Keratinocyte (primary cell): ENCODE measurements around the gene KRTAP9-6. TPM values are rescaled to one million over a fixed set of nuclear protein-coding genes. Genes with fewer than 3 reads are reported as not detected.

Source experiments
- DNase-seq: peaks from one replicate; pipeline ENCODE4 v3.0.0-alpha.2; 2011; ENCODE audit warnings: low read depth, missing footprints, low spot score
- FAIRE-seq: peaks from 2 replicates; lab custom pipeline; 2011; peaks lifted over from hg19 to GRCh38; lab: Jason Lieb, UNC
- H2AFZ ChIP-seq: 2 replicates; pipeline ENCODE4 v1.6.0; 2012; ENCODE audit warnings: low read length, control low read depth, inconsistent platforms; ENCODE audit not compliant: control insufficient read depth
- H3K27ac ChIP-seq: 2 replicates; pipeline ENCODE4 v1.5.1; 2011; ENCODE audit warnings: low read length; ENCODE audit not compliant: control insufficient read depth, insufficient read depth
- H3K27me3 ChIP-seq: 3 replicates; pipeline ENCODE4 v1.6.0; 2011; ENCODE audit warnings: low read length; ENCODE audit not compliant: control insufficient read depth, insufficient read depth; ENCODE audit errors: extremely low read depth
- H3K36me3 ChIP-seq, 2 experiments: 2 replicates in 1 of 2; 3 replicates in 1 of 2; pipeline ENCODE4 v1.5.1; 2011; ENCODE audit warnings: low read length in 2 of 2, mild to moderate bottlenecking in 1 of 2; ENCODE audit not compliant: control insufficient read depth in 2 of 2, insufficient read depth in 2 of 2; ENCODE audit errors: extremely low read depth in 1 of 2
- H3K4me1 ChIP-seq: 3 replicates; pipeline ENCODE4 v1.5.1; 2011; ENCODE audit warnings: low read length; ENCODE audit not compliant: control insufficient read depth, insufficient read depth; ENCODE audit errors: extremely low read depth
- H3K4me2 ChIP-seq: 3 replicates; pipeline ENCODE4 v1.6.0; 2011; ENCODE audit warnings: low read depth, low read length; ENCODE audit not compliant: control insufficient read depth, insufficient read depth; ENCODE audit errors: extremely low read depth
- H3K4me3 ChIP-seq, 3 experiments: fragments of 200-600 bp in 1 of 3; sonication (generic) in 1 of 3; 2 replicates in 2 of 3; 3 replicates in 1 of 3; pipeline ENCODE4 v1.5.1; 2011 to 2016; ENCODE audit warnings: low read length in 3 of 3, mild to moderate bottlenecking in 3 of 3, control low read depth in 2 of 3, inconsistent platforms in 1 of 3, low read depth in 1 of 3, mixed read lengths in 1 of 3, mixed run types in 1 of 3, moderate library complexity in 1 of 3; ENCODE audit not compliant: control insufficient read depth in 2 of 3, insufficient read depth in 2 of 3; ENCODE audit errors: extremely low read depth in 1 of 3
- H3K79me2 ChIP-seq: 2 replicates; pipeline ENCODE4 v1.6.0; 2012; ENCODE audit warnings: low read length; ENCODE audit not compliant: control insufficient read depth, insufficient read depth
- H3K9ac ChIP-seq: 3 replicates; pipeline ENCODE4 v1.6.0; 2011; ENCODE audit warnings: low read length; ENCODE audit not compliant: control insufficient read depth, insufficient read depth; ENCODE audit errors: extremely low read depth
- H3K9me1 ChIP-seq: 3 replicates; pipeline ENCODE4 v1.6.0; 2011; ENCODE audit warnings: low read length; ENCODE audit not compliant: control insufficient read depth, insufficient read depth; ENCODE audit errors: extremely low read depth
- H3K9me3 ChIP-seq: 2 replicates; pipeline ENCODE4 v1.5.1; 2012; ENCODE audit warnings: low read depth, low read length; ENCODE audit not compliant: control insufficient read depth
- H4K20me1 ChIP-seq: 3 replicates; pipeline ENCODE4 v1.6.0; 2011; ENCODE audit warnings: low read length; ENCODE audit not compliant: control insufficient read depth, insufficient read depth; ENCODE audit errors: extremely low read depth
- EZH2 ChIP-seq: IDR thresholded peaks from one replicate; pipeline ENCODE4 v1.6.1; 2012; ENCODE audit warnings: inconsistent platforms, mild to moderate bottlenecking, low read length, moderate library complexity
- dilution Hi-C: fragments of 300-500 bp; cut with MboI; formaldehyde crosslinking; loops from one replicate; pipeline ENCODE4 v1.7.0; 2020; ENCODE audit warnings: low sequenced_read_pairs; ENCODE audit not compliant: extremely low pct_ligation_motif_present
- polyA plus RNA-seq, 5 experiments: library from polyadenylated mRNA; depleted of rRNA in 3 of 5; stranded (reverse) in 3 of 5; stranded (forward) in 1 of 5; unstranded in 1 of 5; fragments of >200 nt; gene quantifications; 1 replicate in 1 of 5; 2 replicates in 3 of 5; 3 replicates in 1 of 5; pipeline versions ENCODE4 v1.2.1 to v1.2.3, GENCODE V29; 2011 to 2012; ENCODE audit warnings: missing spikeins in 2 of 5, low read depth in 1 of 5, low replicate concordance in 1 of 5
- TF ChIP-seq, protein P1 (sequence below), 3 experiments: IDR thresholded peaks in 1 of 3; conservative IDR thresholded peaks in 1 of 3; optimal IDR thresholded peaks in 1 of 3; 2 replicates in 2 of 3; 3 replicates in 1 of 3; pipeline versions ENCODE3 to v1.5.1; 2011; ENCODE audit warnings: low read length in 3 of 3, mild to moderate bottlenecking in 3 of 3, moderate library complexity in 2 of 3, control low read depth in 1 of 3, inconsistent platforms in 1 of 3; ENCODE audit not compliant: insufficient read depth in 2 of 3; ENCODE audit errors: extremely low read depth in 1 of 3

The KRTAP9-6 gene
- polyA plus RNA-seq, 1 donor (not counting 4 experiments of a cell fraction or from before 2014, with no cell fraction given): not detected

DNA sequence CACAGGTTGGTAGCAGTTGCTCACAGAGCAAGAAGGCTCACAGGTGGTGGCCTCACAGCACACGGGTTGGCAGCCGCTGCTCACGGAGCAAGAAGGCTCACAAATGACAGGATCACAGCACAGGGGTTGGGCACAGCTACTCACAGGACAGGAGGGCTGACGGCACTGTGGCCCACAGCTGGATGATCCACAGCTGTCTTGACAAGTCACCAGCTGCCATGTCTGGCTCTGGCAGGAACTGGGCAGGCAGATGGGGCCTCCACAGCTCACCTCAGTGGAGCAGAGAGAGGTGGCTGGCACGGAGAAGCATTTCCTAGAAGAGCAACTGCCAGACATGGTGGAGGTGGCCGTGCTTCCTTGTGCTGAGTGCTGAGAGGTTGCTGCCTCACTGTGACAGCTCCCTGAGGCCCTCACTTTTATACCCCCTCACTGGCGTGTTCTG lies 43.8 kb downstream of the KRTAP9-6 start, which contains the start of gene KRTAP16-1:
KRTAP16-1 (minus strand) TSS at position 392 of the 442 bp plus-strand sequence; CDS start at position 336, 56 bp downstream.
- Histone ChIP-seq H3K4me1 (peaks cover 6% of the 10 kb centered on the region), H3K79me2 (no peaks in the 10 kb centered on the region), H3K9me3 (no peaks in the 10 kb centered on the region), H3K9me1 (no peaks in the 10 kb centered on the region), H3K4me3 (no peak within 1 kb of the TSS), H3K27ac (no peak within 1 kb of the TSS), H2AFZ (peak within 1 kb of the TSS; percentile 89), H3K4me2 (peak within 1 kb of the TSS; percentile 25), H3K27me3 (no peaks in the 10 kb centered on the region), H3K9ac (no peak within 1 kb of the TSS), H3K36me3 (no peaks in the 10 kb centered on the region), H4K20me1 (no peaks in the 10 kb centered on the region)
- dilution Hi-C loops: no loop called here
- TF ChIP-seq, protein P1, sequence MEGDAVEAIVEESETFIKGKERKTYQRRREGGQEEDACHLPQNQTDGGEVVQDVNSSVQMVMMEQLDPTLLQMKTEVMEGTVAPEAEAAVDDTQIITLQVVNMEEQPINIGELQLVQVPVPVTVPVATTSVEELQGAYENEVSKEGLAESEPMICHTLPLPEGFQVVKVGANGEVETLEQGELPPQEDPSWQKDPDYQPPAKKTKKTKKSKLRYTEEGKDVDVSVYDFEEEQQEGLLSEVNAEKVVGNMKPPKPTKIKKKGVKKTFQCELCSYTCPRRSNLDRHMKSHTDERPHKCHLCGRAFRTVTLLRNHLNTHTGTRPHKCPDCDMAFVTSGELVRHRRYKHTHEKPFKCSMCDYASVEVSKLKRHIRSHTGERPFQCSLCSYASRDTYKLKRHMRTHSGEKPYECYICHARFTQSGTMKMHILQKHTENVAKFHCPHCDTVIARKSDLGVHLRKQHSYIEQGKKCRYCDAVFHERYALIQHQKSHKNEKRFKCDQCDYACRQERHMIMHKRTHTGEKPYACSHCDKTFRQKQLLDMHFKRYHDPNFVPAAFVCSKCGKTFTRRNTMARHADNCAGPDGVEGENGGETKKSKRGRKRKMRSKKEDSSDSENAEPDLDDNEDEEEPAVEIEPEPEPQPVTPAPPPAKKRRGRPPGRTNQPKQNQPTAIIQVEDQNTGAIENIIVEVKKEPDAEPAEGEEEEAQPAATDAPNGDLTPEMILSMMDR (optimal IDR thresholded peaks at IDR 0.05 in 1 of 3, IDR thresholded peaks at IDR 0.05 in 1 of 3, conservative IDR thresholded peaks at IDR 0.05 in 1 of 3; ENCODE audit: extremely low read depth in 1 of 3, insufficient read depth in 2 of 3, low read length in 3 of 3): no peak
- TF ChIP-seq EZH2: no peak
- FAIRE-seq (no peak), DNase-seq (no peak)

DNA sequence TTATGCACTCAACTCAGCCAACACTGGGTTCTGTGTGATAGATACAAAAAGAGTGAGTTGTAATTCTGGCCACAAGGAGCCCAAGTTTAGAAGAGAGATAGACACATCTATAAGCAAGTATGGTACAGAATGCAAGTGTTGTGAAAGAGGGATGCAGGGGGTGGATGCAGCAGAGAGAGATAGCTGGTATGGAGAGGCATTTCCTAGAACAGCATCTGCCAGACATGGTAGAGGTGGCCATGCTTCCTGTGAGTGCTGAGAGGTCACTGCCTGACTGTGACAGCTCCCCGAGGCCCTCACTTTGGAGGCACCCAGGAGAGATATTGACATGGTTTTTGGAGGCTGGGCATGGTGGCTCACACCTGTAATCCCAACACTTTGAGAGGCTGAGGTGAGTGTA lies 45.9 kb downstream of the KRTAP9-6 start:
- no peak overlapping the region for H3K27ac ChIP-seq
- no peaks in the 10 kb centered on the region for H3K9me3 ChIP-seq
- H3K4me3 ChIP-seq: no peak overlapping the region
- no peaks in the 10 kb centered on the region for H3K27me3 ChIP-seq
- no peak overlapping the region for H3K4me2 ChIP-seq
- H3K9me1 ChIP-seq: no peaks in the 10 kb centered on the region
- no peaks in the 10 kb centered on the region for H3K36me3 ChIP-seq
- no peaks in the 10 kb centered on the region for H3K79me2 ChIP-seq
- no peaks in the 10 kb centered on the region for H4K20me1 ChIP-seq
- no peak overlapping the region for H3K9ac ChIP-seq
- H2AFZ ChIP-seq: no peak overlapping the region
- dilution Hi-C loops: no loop called here
- TF ChIP-seq EZH2: no peak
- TF ChIP-seq, protein P1 (optimal IDR thresholded peaks at IDR 0.05 in 1 of 3, IDR thresholded peaks at IDR 0.05 in 1 of 3, conservative IDR thresholded peaks at IDR 0.05 in 1 of 3; ENCODE audit: extremely low read depth in 1 of 3, insufficient read depth in 2 of 3, low read length in 3 of 3): no peak
- FAIRE-seq (no peak), DNase-seq (no peak)
- H3K4me1 ChIP-seq: peaks cover 6% of the 10 kb centered on the region
